ENCODE measurements around the gene EIF3M.

- no peak for TF ChIP-seq POLR2AphosphoS5 (IDR thresholded peaks at IDR 0.05)
- TF ChIP-seq, protein P1, sequence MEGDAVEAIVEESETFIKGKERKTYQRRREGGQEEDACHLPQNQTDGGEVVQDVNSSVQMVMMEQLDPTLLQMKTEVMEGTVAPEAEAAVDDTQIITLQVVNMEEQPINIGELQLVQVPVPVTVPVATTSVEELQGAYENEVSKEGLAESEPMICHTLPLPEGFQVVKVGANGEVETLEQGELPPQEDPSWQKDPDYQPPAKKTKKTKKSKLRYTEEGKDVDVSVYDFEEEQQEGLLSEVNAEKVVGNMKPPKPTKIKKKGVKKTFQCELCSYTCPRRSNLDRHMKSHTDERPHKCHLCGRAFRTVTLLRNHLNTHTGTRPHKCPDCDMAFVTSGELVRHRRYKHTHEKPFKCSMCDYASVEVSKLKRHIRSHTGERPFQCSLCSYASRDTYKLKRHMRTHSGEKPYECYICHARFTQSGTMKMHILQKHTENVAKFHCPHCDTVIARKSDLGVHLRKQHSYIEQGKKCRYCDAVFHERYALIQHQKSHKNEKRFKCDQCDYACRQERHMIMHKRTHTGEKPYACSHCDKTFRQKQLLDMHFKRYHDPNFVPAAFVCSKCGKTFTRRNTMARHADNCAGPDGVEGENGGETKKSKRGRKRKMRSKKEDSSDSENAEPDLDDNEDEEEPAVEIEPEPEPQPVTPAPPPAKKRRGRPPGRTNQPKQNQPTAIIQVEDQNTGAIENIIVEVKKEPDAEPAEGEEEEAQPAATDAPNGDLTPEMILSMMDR (IDR thresholded peaks at IDR 0.05) = no peak
- TF ChIP-seq POLR2A (IDR thresholded peaks at IDR 0.05) = no peak
Observed at GRCh38 chr11:32641361-32641760, 57.7 kb downstream of the EIF3M start.

All from breast epithelium (tissue), 3 donors.